HepG2 (cell line): ENCODE data around the gene AMIGO1. TPM values are rescaled to one million over a fixed set of nuclear protein-coding genes. Genes with fewer than 3 reads are reported as not detected.

Experiments used
- BCL3 ChIP-seq: sonication (generic); formaldehyde crosslinking; IDR thresholded peaks from 2 replicates; pipeline ENCODE4 v1.5.1; 2020; ENCODE audit warnings: mild to moderate bottlenecking, missing genetic modification reagents, moderate library complexity
- EEA1 ChIP-seq: sonication (generic); formaldehyde crosslinking; IDR thresholded peaks from 2 replicates; pipeline ENCODE4 v1.5.1; 2020; ENCODE audit warnings: mild to moderate bottlenecking, missing genetic modification reagents, borderline replicate concordance
- HDAC6 ChIP-seq: fragments of 200-600 bp; sonication (generic); IDR thresholded peaks from 2 replicates; pipeline ENCODE4 v1.7.0; 2017; ENCODE audit warnings: mild to moderate bottlenecking, antibody characterized with exemption, low read length, low read depth
- LCORL ChIP-seq, 2 experiments: fragments of 450-650 bp in 1 of 2; sonication (generic) in 1 of 2; formaldehyde crosslinking in 1 of 2; IDR thresholded peaks; 2 replicates each; pipeline versions ENCODE4 v1.5.0 to v1.6.1; 2017 to 2020; ENCODE audit warnings: antibody characterized with exemption in 1 of 2, missing genetic modification reagents in 1 of 2
- RBFOX2 ChIP-seq: fragments of 200-400 bp; formaldehyde crosslinking; IDR thresholded peaks from 2 replicates; pipeline ENCODE4 v1.6.1; 2017; ENCODE audit warnings: low read depth, mild to moderate bottlenecking, low read length
- SMARCC2 ChIP-seq: fragments of 450-650 bp; IDR thresholded peaks from 2 replicates; pipeline ENCODE4 v1.6.1; 2017; ENCODE audit warnings: antibody characterized with exemption, mild to moderate bottlenecking
- SSRP1 ChIP-seq: IDR thresholded peaks from 2 replicates; pipeline ENCODE4 v1.6.1; 2016; ENCODE audit warnings: control low read depth
- ZFP82 ChIP-seq: sonication (generic); formaldehyde crosslinking; IDR thresholded peaks from 2 replicates; pipeline ENCODE4 v1.5.1; 2020; ENCODE audit warnings: mild to moderate bottlenecking, missing genetic modification reagents, borderline replicate concordance
- ZNF225 ChIP-seq: sonication (generic); formaldehyde crosslinking; IDR thresholded peaks from 2 replicates; pipeline ENCODE4 v1.4.0; 2020; ENCODE audit warnings: mild to moderate bottlenecking, missing genetic modification reagents
- ZNF496 ChIP-seq: sonication (generic); formaldehyde crosslinking; IDR thresholded peaks from 2 replicates; pipeline ENCODE4 v1.8.1; 2023; ENCODE audit warnings: mild to moderate bottlenecking, moderate library complexity, missing genetic modification reagents; ENCODE audit not compliant: insufficient replicate concordance
- ZNF850 ChIP-seq: sonication (generic); formaldehyde crosslinking; conservative IDR thresholded peaks from 2 replicates; pipeline ENCODE4 v1.9.0; 2021; ENCODE audit warnings: mild to moderate bottlenecking, missing genetic modification reagents
- polyA plus RNA-seq, 8 experiments: library from polyadenylated mRNA; depleted of rRNA in 3 of 8; stranded (reverse) in 7 of 8; unstranded in 1 of 8; fragments of >200 nt; fragmentation: Illumina TruSeq in 4 of 8; extraction: Trizol in 4 of 8; gene quantifications; 2 replicates each; pipeline versions ENCODE4 v1.2.1 to v1.2.3, GENCODE V29; 2011 to 2016; ENCODE audit warnings: low read depth in 4 of 8, missing spikeins in 1 of 8, mixed read lengths in 1 of 8; ENCODE audit not compliant: insufficient read depth in 1 of 8
- total RNA-seq, 5 experiments: library from RNA; depleted of rRNA; stranded (reverse); fragments of >200 nt; fragmentation: Illumina TruSeq; extraction: Trizol; gene quantifications; 2 replicates each; pipeline ENCODE4 v1.2.3, GENCODE V29; 2016; ENCODE audit warnings: low read depth in 1 of 5
- TF ChIP-seq, protein P1 (sequence below): sonication (generic); formaldehyde crosslinking; IDR thresholded peaks from 2 replicates; pipeline ENCODE4 v1.4.0; 2020; ENCODE audit warnings: mild to moderate bottlenecking, missing genetic modification reagents
- TF ChIP-seq, protein P2 (sequence below): fragments of 450-650 bp; IDR thresholded peaks from 2 replicates; pipeline ENCODE4 v1.6.1; 2017; ENCODE audit warnings: mild to moderate bottlenecking
- TF ChIP-seq, protein P3 (sequence below): sonication (generic); formaldehyde crosslinking; conservative IDR thresholded peaks from 2 replicates; pipeline ENCODE4 v1.8.0; 2022; ENCODE audit warnings: mild to moderate bottlenecking, moderate library complexity, missing genetic modification reagents
- TF ChIP-seq, protein P4 (sequence below): sonication (generic); formaldehyde crosslinking; IDR thresholded peaks from 2 replicates; pipeline ENCODE4 v1.5.0; 2020; ENCODE audit warnings: mild to moderate bottlenecking, low read depth, missing genetic modification reagents, borderline replicate concordance
- TF ChIP-seq, protein P5 (sequence below): IDR thresholded peaks from 2 replicates; pipeline ENCODE4 v1.6.1; 2016; ENCODE audit warnings: low read depth, missing genetic modification reagents, missing compliant biosample characterization

AMIGO1 gene
- total and polyA plus RNA-seq, 2 of the 13 experiments (the other 11 are each of a cell fraction or from before 2014, with no cell fraction given), result 0.40 to 1.3 TPM

DNA sequence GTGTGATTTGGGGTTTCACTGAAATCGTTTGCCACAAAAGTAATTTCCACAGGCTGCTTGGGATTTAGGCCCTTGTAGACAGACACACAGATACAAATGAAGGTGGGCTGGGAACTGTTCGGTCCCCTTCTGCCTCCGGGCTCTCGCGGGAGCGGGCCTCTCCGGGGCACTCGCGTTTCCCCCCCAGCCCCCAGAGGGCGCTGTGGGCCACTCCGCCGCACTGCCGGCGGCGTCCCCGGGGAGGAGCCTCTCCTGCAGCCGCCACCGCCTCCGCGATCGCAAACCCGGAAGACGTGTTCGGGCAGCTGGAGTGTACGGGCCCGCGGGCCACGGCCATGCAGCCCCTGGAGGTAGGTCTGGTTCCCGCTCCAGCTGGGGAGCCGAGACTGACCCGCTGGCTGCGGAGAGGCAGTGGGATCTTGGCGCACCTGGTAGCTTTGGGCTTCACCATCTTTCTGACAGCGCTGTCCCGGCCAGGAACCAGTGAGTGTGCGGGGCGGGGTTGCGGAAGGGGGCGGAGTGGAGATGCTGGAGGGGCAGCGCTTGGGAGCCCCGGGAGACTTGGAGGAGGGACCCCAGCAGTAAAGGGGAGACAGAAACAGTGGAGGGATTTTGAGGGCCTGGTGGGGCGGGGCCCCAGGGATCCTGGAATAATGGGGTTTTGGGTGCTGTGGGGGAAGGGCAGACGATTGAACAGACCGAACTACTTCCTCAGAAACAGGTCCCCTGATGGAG lies 15.6 kb downstream of the AMIGO1 start, which contains the start of gene CYB561D1 (continued):
- TF ChIP-seq, protein P1, sequence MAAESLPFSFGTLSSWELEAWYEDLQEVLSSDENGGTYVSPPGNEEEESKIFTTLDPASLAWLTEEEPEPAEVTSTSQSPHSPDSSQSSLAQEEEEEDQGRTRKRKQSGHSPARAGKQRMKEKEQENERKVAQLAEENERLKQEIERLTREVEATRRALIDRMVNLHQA, result no peak
- TF ChIP-seq ZNF225 (CRISPR knock-in tag) (no peak), ZNF496 (CRISPR knock-in tag) (no peak), HDAC6 (no peak), LCORL (IDR thresholded peaks at IDR 0.05) (no peak), LCORL (CRISPR knock-in tag; IDR thresholded peaks at IDR 0.05) (peak; percentile 64), BCL3 (CRISPR knock-in tag) (no peak; the same call in 1 of the 2 replicates), ZFP82 (CRISPR knock-in tag) (no peak), SMARCC2 (no peak), RBFOX2 (peak; percentile 86), SSRP1 (CRISPR knock-in tag) (no peak), EEA1 (CRISPR knock-in tag) (0 out of 2 replicates have a peak, but pooled peaks have one; percentile 47), ZNF850 (CRISPR knock-in tag) (no peak)
- TF ChIP-seq, protein P2, sequence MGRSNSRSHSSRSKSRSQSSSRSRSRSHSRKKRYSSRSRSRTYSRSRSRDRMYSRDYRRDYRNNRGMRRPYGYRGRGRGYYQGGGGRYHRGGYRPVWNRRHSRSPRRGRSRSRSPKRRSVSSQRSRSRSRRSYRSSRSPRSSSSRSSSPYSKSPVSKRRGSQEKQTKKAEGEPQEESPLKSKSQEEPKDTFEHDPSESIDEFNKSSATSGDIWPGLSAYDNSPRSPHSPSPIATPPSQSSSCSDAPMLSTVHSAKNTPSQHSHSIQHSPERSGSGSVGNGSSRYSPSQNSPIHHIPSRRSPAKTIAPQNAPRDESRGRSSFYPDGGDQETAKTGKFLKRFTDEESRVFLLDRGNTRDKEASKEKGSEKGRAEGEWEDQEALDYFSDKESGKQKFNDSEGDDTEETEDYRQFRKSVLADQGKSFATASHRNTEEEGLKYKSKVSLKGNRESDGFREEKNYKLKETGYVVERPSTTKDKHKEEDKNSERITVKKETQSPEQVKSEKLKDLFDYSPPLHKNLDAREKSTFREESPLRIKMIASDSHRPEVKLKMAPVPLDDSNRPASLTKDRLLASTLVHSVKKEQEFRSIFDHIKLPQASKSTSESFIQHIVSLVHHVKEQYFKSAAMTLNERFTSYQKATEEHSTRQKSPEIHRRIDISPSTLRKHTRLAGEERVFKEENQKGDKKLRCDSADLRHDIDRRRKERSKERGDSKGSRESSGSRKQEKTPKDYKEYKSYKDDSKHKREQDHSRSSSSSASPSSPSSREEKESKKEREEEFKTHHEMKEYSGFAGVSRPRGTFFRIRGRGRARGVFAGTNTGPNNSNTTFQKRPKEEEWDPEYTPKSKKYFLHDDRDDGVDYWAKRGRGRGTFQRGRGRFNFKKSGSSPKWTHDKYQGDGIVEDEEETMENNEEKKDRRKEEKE, result no peak
- TF ChIP-seq, protein P3, sequence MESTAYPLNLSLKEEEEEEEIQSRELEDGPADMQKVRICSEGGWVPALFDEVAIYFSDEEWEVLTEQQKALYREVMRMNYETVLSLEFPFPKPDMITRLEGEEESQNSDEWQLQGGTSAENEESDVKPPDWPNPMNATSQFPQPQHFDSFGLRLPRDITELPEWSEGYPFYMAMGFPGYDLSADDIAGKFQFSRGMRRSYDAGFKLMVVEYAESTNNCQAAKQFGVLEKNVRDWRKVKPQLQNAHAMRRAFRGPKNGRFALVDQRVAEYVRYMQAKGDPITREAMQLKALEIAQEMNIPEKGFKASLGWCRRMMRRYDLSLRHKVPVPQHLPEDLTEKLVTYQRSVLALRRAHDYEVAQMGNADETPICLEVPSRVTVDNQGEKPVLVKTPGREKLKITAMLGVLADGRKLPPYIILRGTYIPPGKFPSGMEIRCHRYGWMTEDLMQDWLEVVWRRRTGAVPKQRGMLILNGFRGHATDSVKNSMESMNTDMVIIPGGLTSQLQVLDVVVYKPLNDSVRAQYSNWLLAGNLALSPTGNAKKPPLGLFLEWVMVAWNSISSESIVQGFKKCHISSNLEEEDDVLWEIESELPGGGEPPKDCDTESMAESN (CRISPR knock-in tag), result peak; percentile 62; the same call in 1 of the 2 replicates
- TF ChIP-seq, protein P4, sequence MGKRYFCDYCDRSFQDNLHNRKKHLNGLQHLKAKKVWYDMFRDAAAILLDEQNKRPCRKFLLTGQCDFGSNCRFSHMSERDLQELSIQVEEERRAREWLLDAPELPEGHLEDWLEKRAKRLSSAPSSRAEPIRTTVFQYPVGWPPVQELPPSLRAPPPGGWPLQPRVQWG (CRISPR knock-in tag), result no peak
- TF ChIP-seq, protein P5, sequence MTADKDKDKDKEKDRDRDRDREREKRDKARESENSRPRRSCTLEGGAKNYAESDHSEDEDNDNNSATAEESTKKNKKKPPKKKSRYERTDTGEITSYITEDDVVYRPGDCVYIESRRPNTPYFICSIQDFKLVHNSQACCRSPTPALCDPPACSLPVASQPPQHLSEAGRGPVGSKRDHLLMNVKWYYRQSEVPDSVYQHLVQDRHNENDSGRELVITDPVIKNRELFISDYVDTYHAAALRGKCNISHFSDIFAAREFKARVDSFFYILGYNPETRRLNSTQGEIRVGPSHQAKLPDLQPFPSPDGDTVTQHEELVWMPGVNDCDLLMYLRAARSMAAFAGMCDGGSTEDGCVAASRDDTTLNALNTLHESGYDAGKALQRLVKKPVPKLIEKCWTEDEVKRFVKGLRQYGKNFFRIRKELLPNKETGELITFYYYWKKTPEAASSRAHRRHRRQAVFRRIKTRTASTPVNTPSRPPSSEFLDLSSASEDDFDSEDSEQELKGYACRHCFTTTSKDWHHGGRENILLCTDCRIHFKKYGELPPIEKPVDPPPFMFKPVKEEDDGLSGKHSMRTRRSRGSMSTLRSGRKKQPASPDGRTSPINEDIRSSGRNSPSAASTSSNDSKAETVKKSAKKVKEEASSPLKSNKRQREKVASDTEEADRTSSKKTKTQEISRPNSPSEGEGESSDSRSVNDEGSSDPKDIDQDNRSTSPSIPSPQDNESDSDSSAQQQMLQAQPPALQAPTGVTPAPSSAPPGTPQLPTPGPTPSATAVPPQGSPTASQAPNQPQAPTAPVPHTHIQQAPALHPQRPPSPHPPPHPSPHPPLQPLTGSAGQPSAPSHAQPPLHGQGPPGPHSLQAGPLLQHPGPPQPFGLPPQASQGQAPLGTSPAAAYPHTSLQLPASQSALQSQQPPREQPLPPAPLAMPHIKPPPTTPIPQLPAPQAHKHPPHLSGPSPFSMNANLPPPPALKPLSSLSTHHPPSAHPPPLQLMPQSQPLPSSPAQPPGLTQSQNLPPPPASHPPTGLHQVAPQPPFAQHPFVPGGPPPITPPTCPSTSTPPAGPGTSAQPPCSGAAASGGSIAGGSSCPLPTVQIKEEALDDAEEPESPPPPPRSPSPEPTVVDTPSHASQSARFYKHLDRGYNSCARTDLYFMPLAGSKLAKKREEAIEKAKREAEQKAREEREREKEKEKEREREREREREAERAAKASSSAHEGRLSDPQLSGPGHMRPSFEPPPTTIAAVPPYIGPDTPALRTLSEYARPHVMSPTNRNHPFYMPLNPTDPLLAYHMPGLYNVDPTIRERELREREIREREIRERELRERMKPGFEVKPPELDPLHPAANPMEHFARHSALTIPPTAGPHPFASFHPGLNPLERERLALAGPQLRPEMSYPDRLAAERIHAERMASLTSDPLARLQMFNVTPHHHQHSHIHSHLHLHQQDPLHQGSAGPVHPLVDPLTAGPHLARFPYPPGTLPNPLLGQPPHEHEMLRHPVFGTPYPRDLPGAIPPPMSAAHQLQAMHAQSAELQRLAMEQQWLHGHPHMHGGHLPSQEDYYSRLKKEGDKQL, result no peak
